Upper lobe of right lung (tissue), 1 donor: ENCODE results near the gene GPR17. TPM values are rescaled to one million over a fixed set of nuclear protein-coding genes. Genes with fewer than 3 reads are reported as not detected.

Source experiments
- ATAC-seq: fragments of 200-7000 bp; cut with Tn5 transposase; one replicate; pipeline ENCODE4 v1.9.1; 2020; ENCODE audit warnings: mild to moderate bottlenecking, moderate library complexity
- DNase-seq: peaks from one replicate; pipeline ENCODE4 v3.0.0-alpha.2; 2020
- H3K27ac ChIP-seq: fragments of 200-600 bp; one replicate; pipeline ENCODE4 v1.8.0; 2022
- H3K27me3 ChIP-seq: fragments of 200-600 bp; one replicate; pipeline ENCODE4 v1.8.0; 2022; ENCODE audit warnings: mild to moderate bottlenecking
- H3K36me3 ChIP-seq: fragments of 200-600 bp; one replicate; pipeline ENCODE4 v1.8.0; 2022
- H3K4me1 ChIP-seq: fragments of 200-600 bp; one replicate; pipeline ENCODE4 v1.8.0; 2022
- H3K4me3 ChIP-seq: fragments of 200-600 bp; one replicate; pipeline ENCODE4 v1.8.0; 2022; ENCODE audit warnings: mild to moderate bottlenecking
- H3K9me3 ChIP-seq: fragments of 200-600 bp; one replicate; pipeline ENCODE4 v1.8.0; 2022
- intact Hi-C: fragments of 100-400 bp; cut with DNase I; formaldehyde crosslinking; loops from one replicate; pipeline ENCODE4 v1.11.0; 2022
- total RNA-seq: library from RNA; stranded (reverse); fragmentation: NEBNext Ultra II Directional; extraction: Animal tissue kit (Norgen Biotek cat#: 25700); gene quantifications from one replicate; pipeline ENCODE4 v1.2.1, GENCODE V29; 2021
- TF ChIP-seq, protein P1 (sequence below): fragments of 200-600 bp; IDR thresholded peaks from one replicate; pipeline ENCODE4 v1.8.0; 2022; ENCODE audit warnings: antibody characterized with exemption
- donor health status: DM: no; HTN: yes; CAD: no; lungs with severe emphysema.

GPR17 gene
- total RNA-seq, 1 donor from 2014 or later = 0.49 TPM

DNA sequence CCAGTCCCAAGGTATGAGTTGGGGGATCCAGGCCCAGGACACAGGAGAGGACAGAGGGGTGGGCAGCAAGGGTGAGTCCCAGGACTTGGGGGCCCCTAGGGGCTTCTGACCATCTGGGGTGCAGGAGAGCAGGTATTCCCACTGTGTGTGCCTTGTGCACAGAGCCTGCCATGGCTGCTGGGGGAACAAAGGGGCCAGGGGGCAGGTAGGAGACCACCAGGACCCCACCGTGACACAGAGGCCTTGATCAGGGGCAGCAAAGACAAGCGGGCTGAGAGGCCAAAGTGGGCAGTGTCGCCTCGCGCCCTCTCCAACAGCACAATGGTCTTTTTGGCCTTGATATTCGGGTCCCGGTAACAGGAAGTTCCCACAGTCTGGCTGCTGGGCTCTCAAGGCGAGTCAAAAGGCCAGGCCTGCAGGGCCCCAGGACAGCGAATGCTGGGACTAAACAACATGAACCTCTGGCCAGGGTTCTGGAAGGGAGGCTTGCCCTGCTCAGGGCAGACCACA, 12.3 kb upstream of the GPR17 start:
- no peak for ATAC-seq

DNA sequence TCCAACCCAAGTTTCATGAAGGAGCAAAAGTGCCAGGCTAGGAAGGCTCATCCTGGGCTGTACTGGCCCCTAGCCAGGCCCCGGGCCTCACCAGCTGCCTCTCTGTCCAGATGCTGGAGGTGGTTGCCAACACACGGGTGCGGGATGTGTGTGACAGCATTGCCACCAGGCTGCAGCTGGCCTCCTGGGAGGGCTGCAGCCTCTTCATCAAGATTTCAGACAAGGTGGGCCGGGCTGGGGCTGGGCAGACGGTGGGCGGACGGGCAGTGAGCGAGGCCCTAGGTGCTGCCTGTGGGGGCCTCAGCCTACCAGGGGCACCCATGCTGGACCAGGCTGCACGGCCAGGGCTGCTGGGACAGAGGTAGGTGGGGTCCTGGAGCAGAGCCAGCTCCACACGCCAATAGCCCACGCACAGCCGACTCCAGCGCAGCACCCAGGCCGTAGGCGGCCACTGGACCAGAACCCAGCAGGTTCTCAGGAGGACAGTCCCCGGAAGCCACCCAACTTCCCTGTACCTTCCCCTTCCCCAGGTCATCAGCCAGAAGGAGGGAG, 11.8 kb upstream of the GPR17 start:
- TF ChIP-seq, protein P1, sequence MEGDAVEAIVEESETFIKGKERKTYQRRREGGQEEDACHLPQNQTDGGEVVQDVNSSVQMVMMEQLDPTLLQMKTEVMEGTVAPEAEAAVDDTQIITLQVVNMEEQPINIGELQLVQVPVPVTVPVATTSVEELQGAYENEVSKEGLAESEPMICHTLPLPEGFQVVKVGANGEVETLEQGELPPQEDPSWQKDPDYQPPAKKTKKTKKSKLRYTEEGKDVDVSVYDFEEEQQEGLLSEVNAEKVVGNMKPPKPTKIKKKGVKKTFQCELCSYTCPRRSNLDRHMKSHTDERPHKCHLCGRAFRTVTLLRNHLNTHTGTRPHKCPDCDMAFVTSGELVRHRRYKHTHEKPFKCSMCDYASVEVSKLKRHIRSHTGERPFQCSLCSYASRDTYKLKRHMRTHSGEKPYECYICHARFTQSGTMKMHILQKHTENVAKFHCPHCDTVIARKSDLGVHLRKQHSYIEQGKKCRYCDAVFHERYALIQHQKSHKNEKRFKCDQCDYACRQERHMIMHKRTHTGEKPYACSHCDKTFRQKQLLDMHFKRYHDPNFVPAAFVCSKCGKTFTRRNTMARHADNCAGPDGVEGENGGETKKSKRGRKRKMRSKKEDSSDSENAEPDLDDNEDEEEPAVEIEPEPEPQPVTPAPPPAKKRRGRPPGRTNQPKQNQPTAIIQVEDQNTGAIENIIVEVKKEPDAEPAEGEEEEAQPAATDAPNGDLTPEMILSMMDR = no peak
- H3K27ac ChIP-seq = peak overlapping the region; percentile 3
- H3K36me3 ChIP-seq = no peaks in the 10 kb centered on the region
- no peaks in the 10 kb centered on the region for H3K9me3 ChIP-seq
- intact Hi-C loops = no loop called here
- no peak overlapping the region for H3K4me3 ChIP-seq
- DNase-seq (no peak), ATAC-seq (no peak)
- H3K4me1 ChIP-seq = peaks cover 33% of the 10 kb centered on the region
- no peaks in the 10 kb centered on the region for H3K27me3 ChIP-seq

More for the DNA sequence above, 12.3 kb upstream of the GPR17 start:
- no peak for DNase-seq
- TF ChIP-seq, protein P1 = no peak
- Histone ChIP-seq H3K9me3 (no peaks in the 10 kb centered on the region), H3K4me3 (no peak overlapping the region), H3K27ac (peak overlapping the region; percentile 3), H3K27me3 (no peaks in the 10 kb centered on the region), H3K36me3 (no peaks in the 10 kb centered on the region), H3K4me1 (peaks cover 31% of the 10 kb centered on the region)
- intact Hi-C loops = no loop called here

DNA sequence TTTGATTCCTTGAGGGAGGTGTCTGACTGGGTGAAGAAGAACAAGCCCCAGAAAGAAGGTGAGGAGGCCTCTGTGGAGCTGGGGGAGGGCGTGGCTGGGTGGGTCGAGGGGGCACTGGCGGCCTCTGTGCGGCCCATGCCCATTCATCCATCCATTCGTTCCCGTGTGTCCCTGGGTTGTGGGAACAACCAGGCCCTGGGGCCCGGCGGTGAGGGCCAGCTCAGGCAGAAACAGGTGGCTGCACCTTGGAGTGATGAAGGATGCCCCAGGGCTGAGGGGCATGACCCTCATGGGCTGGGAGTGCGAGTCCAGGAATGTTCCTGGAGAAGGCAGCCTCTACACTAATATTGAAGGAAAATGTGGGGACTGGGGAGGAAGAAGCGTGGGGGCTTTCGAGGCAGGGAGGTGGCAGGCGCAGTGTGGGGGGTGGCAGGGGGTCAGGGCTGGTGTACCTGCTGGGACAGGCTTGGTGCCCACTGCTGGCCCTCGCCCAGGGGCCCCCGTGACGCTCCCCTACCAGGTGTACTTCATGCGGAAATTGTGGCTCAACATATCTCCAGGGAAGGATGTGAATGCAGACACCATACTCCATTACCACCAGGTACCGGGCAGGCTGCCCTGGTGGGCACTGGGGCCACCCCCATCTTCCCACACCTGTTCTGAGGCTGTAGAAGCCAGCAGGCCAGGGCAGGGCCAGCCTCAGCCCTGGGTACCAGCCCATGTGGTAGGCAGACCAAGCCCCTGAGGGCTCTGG, 11.2 kb upstream of the GPR17 start:
- Histone ChIP-seq H3K4me3 (no peak overlapping the region), H3K36me3 (no peaks in the 10 kb centered on the region), H3K4me1 (peaks cover 33% of the 10 kb centered on the region), H3K9me3 (no peaks in the 10 kb centered on the region), H3K27ac (peak overlapping the region; percentile 3), H3K27me3 (no peaks in the 10 kb centered on the region)
- intact Hi-C loops = no loop called here
- DNase-seq (no peak), ATAC-seq (no peak)
- TF ChIP-seq, protein P1 = no peak

DNA sequence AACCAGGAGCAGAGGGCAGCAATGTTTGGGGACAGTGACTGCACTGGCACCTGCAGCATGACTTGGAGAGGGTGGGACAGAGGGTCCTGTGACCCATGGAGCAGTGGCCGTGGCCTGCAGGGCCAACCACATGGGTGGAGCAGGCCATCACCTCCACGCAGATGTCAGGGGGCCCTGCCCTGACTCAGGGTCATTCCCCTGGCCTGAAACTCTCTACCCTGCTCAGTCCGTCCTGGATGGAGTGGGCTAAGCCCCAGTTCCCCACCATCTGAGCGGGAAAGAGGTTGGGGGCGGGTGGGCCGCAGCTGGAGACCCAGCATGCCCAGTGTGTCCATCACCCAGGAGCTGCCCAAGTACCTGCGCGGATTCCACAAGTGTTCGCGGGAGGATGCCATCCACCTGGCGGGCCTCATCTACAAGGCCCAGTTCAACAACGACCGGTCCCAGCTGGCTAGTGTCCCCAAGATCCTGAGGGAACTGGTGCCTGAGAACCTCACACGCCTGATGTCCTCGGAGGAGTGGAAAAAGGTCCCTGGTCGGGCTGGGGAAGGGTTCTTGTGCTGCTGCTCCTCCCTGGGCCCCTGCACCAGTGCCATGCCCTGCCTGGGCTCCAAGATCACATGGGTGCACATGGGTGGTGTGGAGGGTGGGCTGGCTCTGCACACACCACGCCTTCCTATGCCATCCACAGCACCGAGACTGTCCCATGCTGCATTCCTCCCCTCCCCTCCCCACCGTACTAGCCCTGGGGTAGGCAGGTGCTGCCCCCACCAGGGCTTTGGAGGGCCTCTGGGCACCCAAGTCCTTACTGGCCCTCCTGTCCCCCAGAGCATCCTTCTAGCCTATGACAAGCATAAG, 10.3 kb upstream of the GPR17 start:
- DNase-seq (no peak), ATAC-seq (no peak)
- Histone ChIP-seq H3K9me3 (no peaks in the 10 kb centered on the region), H3K27ac (no peak overlapping the region), H3K36me3 (no peaks in the 10 kb centered on the region), H3K27me3 (no peaks in the 10 kb centered on the region), H3K4me3 (no peak overlapping the region), H3K4me1 (peaks cover 33% of the 10 kb centered on the region)
- TF ChIP-seq, protein P1 = no peak
- intact Hi-C loops = no loop called here

DNA sequence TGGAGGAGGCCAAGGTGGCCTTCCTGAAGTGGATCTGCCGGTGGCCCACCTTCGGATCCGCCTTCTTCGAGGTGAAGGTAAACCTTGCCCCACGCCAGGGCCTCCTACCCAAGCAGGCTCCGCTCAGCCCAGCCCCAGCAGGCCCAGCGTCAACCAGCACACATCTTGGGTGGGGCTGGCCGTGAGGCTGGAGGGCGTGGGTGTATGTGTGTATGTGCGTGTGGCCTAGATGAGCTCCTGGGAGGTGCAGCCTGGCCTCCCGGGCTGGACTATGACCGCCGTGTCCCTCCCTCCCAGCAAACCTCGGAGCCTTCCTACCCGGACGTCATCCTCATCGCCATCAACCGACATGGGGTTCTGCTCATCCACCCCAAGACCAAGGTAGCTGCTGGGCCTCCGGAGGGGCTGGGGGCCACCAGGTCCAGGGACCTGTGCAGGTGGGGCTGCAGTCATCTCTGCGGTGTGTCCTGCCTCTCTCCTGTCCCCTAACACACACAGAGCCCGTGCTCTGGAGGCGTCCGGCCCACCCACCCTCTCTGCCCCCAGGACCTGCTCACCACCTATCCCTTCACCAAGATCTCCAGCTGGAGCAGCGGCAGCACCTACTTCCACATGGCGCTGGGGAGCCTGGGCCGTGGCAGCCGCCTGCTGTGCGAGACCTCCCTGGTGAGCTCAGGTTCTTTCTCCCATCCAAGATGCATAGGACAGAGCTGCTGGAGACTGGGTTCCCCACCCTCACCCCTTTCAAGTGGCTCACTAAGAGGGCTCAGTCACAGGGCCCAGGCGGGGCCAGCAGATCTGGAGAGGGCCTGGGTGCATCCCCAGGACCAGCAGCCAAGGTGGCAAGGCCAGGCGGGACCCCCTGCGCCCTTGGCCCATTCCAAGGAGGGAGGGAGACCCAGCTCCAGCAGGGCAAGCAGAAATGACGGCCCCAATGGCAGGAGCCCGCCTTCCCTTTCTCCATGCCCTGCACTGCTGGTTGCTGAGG, 9.4 kb upstream of the GPR17 start:
- Histone ChIP-seq H3K36me3 (no peaks in the 10 kb centered on the region), H3K4me3 (no peak overlapping the region), H3K4me1 (peaks cover 33% of the 10 kb centered on the region), H3K9me3 (no peaks in the 10 kb centered on the region), H3K27me3 (no peaks in the 10 kb centered on the region), H3K27ac (peak overlapping the region; percentile 73)
- ATAC-seq (no peak), DNase-seq (no peak)
- TF ChIP-seq, protein P1 = no peak
- intact Hi-C loops = no loop called here
